Measurements from ENCODE around the gene OXNAD1.
A peak's percentile ranks its signal among the peaks of the same experiment; 100 is the strongest.
"Not testable (repeated sequence)": the region's sequence is repeated elsewhere in the genome, so short reads cannot be mapped to it uniquely, and the experiment has no call there.

OXNAD1 gene

DNA sequence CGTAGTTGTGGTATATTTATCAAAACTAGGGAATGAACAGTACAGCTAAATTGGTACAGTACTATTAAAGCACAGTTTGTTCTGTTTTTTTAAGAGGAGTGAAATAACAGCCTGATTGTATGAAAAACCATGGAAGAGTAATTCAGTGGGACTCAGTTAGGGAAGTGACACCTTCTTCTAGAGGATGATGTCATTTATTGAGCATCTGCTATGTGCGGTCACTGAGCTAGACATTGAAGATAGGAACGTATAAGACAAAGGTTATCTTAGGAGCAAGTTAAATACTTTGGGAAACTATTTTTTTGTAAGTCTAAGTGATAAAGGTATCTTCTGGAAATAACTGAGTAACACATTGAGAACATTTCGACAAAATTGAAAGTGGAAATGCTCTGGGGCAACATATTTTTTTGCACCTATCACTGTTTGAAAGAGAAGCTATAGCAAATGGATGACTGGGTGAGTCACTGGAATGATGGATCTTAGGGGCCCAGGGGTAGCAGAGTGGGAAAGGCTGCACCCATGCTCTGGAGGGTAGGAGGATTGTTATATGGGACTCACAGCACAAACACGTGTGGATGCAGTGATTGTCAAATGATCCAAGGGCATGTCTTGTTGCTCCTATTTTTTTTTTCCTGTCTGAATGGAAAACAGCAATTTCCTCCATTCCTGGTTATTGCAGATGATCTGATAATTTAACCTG, 43.0 kb downstream of the OXNAD1 start:
- no peak for DNase-seq (ENCODE audit: low read depth)
- TF ChIP-seq, protein P1, sequence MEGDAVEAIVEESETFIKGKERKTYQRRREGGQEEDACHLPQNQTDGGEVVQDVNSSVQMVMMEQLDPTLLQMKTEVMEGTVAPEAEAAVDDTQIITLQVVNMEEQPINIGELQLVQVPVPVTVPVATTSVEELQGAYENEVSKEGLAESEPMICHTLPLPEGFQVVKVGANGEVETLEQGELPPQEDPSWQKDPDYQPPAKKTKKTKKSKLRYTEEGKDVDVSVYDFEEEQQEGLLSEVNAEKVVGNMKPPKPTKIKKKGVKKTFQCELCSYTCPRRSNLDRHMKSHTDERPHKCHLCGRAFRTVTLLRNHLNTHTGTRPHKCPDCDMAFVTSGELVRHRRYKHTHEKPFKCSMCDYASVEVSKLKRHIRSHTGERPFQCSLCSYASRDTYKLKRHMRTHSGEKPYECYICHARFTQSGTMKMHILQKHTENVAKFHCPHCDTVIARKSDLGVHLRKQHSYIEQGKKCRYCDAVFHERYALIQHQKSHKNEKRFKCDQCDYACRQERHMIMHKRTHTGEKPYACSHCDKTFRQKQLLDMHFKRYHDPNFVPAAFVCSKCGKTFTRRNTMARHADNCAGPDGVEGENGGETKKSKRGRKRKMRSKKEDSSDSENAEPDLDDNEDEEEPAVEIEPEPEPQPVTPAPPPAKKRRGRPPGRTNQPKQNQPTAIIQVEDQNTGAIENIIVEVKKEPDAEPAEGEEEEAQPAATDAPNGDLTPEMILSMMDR (IDR thresholded peaks at IDR 0.05; ENCODE audit: low read length, missing control alignments): no peak
- no peak overlapping the region for H3K4me3 ChIP-seq (replicated peaks; ENCODE audit: low read depth, low read length)

DNA sequence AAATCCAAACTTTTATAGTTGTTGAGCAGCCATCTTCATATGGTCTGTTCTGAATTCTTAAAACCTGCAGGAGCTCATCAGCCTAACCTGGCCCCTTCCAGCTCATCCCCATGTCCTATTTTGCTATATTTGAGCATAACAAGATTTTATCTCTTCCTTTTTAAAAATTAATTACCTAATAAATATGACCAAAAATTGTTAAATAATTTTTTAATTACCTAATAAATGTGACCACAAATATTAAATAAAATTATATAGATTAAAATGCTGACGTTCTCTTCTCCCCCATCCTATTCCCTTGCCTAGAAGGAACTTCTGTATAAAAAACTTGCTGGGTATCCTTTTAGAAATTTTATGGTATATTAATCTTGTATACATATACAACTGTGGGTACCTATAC, 43.7 kb downstream of the OXNAD1 start:
- TF ChIP-seq, protein P1 (IDR thresholded peaks at IDR 0.05; ENCODE audit: low read length, missing control alignments): no peak
- no peak for DNase-seq (ENCODE audit: low read depth)
- no peak overlapping the region for H3K4me3 ChIP-seq (replicated peaks; ENCODE audit: low read depth, low read length)

DNA sequence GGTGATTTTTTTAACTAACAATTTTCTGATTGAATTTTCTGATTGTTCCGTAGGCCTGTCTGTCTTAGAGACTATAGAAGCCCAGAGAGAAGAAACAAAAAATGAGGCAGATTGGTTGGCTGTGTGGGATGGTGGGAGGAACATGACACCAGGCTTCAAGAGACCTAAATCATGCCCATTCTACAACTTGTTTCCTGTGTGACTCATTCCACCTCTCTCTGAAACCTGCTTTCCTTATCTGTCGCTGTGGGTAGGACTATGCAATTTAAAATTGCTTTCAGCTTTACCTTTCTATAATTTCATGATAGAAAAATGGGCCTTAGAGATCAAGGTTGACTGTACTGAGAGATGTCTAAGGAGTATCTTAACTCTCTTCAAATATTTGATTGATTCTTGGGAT, 44.5 kb downstream of the OXNAD1 start:
- TF ChIP-seq, protein P1 (IDR thresholded peaks at IDR 0.05; ENCODE audit: low read length, missing control alignments): no peak
- peak; percentile 64 for DNase-seq (ENCODE audit: low read depth)
- no peak overlapping the region for H3K4me3 ChIP-seq (replicated peaks; ENCODE audit: low read depth, low read length)

DNA sequence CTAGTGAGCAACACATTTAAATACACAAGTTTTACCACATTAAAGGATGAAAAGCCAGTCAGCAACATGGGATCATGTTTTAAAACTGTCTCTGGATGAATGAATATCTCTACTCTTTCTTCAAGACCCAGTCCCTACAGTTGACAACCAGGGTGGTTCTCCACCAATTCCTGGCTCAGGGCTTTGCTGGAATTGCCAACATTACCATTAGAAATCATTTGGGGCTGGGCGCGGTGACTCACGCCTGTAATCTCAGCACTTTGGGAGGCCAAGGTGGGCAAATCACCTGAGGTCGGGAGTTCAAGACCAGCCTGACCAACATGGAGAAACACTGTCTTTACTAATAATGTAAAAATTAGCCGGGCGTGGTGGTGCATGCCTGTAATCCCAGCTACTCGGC, 45.5 kb downstream of the OXNAD1 start:
- not testable (repeated sequence) for H3K4me3 ChIP-seq (replicated peaks; ENCODE audit: low read depth, low read length); DNase-seq (ENCODE audit: low read depth)

DNA sequence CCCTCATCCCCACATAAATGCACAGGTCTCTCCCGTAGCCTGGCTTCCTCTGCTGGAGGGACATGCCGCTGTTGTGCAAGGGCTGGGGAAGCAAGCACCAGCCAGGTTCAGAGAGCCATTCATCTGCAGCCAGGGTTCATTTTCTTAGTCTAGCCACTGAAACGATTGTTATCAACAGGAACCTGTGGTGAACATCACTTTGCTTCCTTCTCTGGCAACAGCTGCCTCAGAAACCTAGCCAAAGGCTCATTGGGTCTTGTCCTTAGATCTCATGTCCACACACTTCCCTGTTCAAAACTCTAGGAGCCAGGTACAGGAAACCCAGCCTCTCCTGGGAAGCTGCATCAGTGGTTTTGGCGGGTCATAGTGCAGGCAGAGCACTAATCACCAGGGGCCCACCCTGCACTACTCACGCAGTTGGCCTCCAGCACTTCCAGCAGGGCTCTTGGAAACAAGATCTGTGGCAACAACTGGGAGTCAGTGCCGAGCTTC, 47.0 kb downstream of the OXNAD1 start:
- TF ChIP-seq, protein P1 (IDR thresholded peaks at IDR 0.05; ENCODE audit: low read length, missing control alignments): no peak
- DNase-seq (ENCODE audit: low read depth): peak; percentile 39
- H3K4me3 ChIP-seq (replicated peaks; ENCODE audit: low read depth, low read length): no peak overlapping the region

DNA sequence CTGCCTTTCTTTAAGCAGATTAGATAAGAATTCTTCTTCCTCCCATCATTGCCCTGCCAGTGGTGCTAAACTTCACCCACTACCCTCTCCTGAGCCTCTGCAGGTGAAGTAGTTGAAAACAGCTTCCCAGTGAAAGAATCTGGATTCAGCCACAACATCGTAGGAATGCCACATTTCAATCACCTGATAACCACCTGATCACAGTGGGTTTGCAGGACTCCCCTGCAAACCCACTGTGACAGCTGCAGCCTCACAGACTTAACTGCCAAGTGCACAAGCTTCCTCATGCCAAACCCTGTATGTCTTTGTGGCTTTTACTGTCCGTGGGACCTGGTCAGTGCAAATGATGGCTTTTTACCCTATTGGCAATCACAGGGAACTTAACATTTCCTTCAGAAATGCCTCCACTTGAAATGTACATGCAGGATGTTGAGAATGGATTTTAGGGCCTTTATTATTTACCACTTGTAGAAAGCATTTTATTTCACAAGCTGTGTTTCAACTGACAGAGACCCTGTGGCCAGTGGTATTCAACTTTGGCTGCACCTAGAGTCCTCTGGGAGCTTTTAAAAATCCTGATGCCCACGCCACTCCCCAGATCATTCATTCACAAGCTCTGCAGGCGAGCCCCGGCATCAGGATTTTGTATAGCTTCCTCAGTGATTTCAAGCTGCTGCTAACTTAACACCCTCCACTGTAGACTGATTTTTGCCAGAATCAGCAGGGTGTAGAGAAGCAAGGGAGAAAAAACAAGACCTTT, 49.1 kb downstream of the OXNAD1 start:
- DNase-seq (ENCODE audit: low read depth): no peak
- TF ChIP-seq, protein P1 (IDR thresholded peaks at IDR 0.05; ENCODE audit: low read length, missing control alignments): no peak
- no peak overlapping the region for H3K4me3 ChIP-seq (replicated peaks; ENCODE audit: low read depth, low read length)

DNA sequence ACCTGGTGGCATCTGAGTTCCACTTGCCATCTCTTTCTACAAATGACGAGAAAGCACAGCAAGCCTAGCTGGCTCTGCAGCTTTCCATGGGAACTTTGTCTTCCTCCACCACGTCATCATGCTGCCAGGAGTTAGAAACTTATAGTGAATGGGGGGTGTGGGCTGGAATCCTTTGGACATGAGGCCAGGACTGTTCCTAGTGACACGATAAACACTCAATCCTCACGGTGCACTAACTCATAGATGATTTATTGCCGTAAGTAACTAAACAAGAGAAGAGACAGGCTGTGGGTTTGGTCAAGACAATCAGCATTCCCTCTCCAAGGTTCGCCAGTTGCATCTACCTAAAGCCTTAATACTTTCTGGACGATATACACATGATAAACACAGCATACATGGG, 50.6 kb downstream of the OXNAD1 start:
- TF ChIP-seq, protein P1 (IDR thresholded peaks at IDR 0.05; ENCODE audit: low read length, missing control alignments): no peak
- no peak overlapping the region for H3K4me3 ChIP-seq (replicated peaks; ENCODE audit: low read depth, low read length)
- DNase-seq (ENCODE audit: low read depth): no peak

All from fibroblast of pulmonary artery (primary cell).